Activated CD4-positive, alpha-beta memory T cell treated with anti-CD3 and anti-CD28 coated beads for 36 hours (primary cell): ENCODE data around the gene CT45A6. TPM values are rescaled to one million over a fixed set of nuclear protein-coding genes. Genes with fewer than 3 reads are reported as not detected.
"Not testable (repeated sequence)": the region's sequence is repeated elsewhere in the genome, so short reads cannot be mapped to it uniquely, and the experiment has no call there.

ENCODE experiments used
- CTCF ChIA-PET: fragments of 350-600 bp; sonication (Branson Sonifier 250); formaldehyde crosslinking; loops from one replicate; lab custom pipeline; 2021; ENCODE audit warnings: antibody characterized with exemption, inconsistent platforms; lab: Charles Lee
- POLR2A ChIA-PET: fragments of 350-600 bp; sonication (Branson Sonifier 250); formaldehyde crosslinking; loops from one replicate; lab custom pipeline; 2021; ENCODE audit warnings: antibody characterized with exemption; lab: Charles Lee
- DNase-seq: peaks from one replicate; pipeline ENCODE4 v3.0.0-alpha.2; 2020
- H3K27ac Mint-ChIP-seq: one replicate; pipeline ENCODE4 v1.8.0; 2021; ENCODE audit warnings: mixed read lengths
- H3K27me3 Mint-ChIP-seq: one replicate; pipeline ENCODE4 v1.8.0; 2021; ENCODE audit warnings: mixed read lengths
- H3K36me3 Mint-ChIP-seq: one replicate; pipeline ENCODE4 v1.8.0; 2021; ENCODE audit warnings: mixed read lengths
- H3K4me1 Mint-ChIP-seq: one replicate; pipeline ENCODE4 v1.8.0; 2021; ENCODE audit warnings: low read depth, mixed read lengths
- H3K4me3 Mint-ChIP-seq: one replicate; pipeline ENCODE4 v1.8.0; 2021; ENCODE audit warnings: mild to moderate bottlenecking, mixed read lengths
- H3K9me3 Mint-ChIP-seq: one replicate; pipeline ENCODE4 v1.8.0; 2021; ENCODE audit warnings: mixed read lengths
- intact Hi-C: fragments of 100-400 bp; cut with micrococcal nuclease; formaldehyde crosslinking; loops from one replicate; pipeline ENCODE4 v1.15.1; 2023
- total RNA-seq, 2 experiments: library from RNA; stranded (reverse); gene quantifications; one replicate each; pipeline ENCODE4 v1.2.3, GENCODE V29; 2021

Gene CT45A6
- not detected for total RNA-seq

- H3K4me3 Mint-ChIP-seq, CTCF ChIA-PET: not testable (repeated sequence)
These were observed at the start of gene CT45A6 for GRCh38 chrX:135802687-135803086. Gene CT45A6, minus strand, starts transcription at chrX:135802787. Its CDS starts 3,794 bp downstream, at chrX:135798993.

GRCh38 chrX:135837180-135837579 is 34.6 kb upstream of the CT45A6 start, which contains the start of gene CT45A7:
Gene CT45A7, minus strand, starts transcription at chrX:135837280. Its CDS starts 3,747 bp downstream, at chrX:135833533.
- H3K27ac Mint-ChIP-seq, H3K36me3 Mint-ChIP-seq, H3K27me3 Mint-ChIP-seq, DNase-seq, H3K4me3 Mint-ChIP-seq, H3K9me3 Mint-ChIP-seq, CTCF ChIA-PET, POLR2A ChIA-PET, H3K4me1 Mint-ChIP-seq, intact Hi-C loops: not testable (repeated sequence)

More at GRCh38 chrX:135802687-135803086, at the start of gene CT45A6:
- H3K36me3 Mint-ChIP-seq, DNase-seq, POLR2A ChIA-PET, H3K27ac Mint-ChIP-seq, H3K27me3 Mint-ChIP-seq, intact Hi-C loops, H3K9me3 Mint-ChIP-seq, H3K4me1 Mint-ChIP-seq: not testable (repeated sequence)

GRCh38 chrX:135819912-135820311 is 17.3 kb upstream of the CT45A6 start, which contains the start of gene CT45A2:
Gene CT45A2, minus strand, starts transcription at chrX:135820012. Its CDS starts 3,747 bp downstream, at chrX:135816265.
- intact Hi-C loops, H3K4me3 Mint-ChIP-seq, H3K27ac Mint-ChIP-seq, CTCF ChIA-PET, H3K4me1 Mint-ChIP-seq, H3K27me3 Mint-ChIP-seq, H3K36me3 Mint-ChIP-seq, POLR2A ChIA-PET, H3K9me3 Mint-ChIP-seq, DNase-seq: not testable (repeated sequence)

GRCh38 chrX:135785403-135785802 is 17.2 kb downstream of the CT45A6 start, which contains the start of gene CT45A5:
Gene CT45A5, minus strand, starts transcription at chrX:135785503. Its CDS starts 3,774 bp downstream, at chrX:135781729.
- H3K27ac Mint-ChIP-seq, H3K9me3 Mint-ChIP-seq, H3K36me3 Mint-ChIP-seq, H3K4me3 Mint-ChIP-seq, H3K27me3 Mint-ChIP-seq, DNase-seq, CTCF ChIA-PET, H3K4me1 Mint-ChIP-seq, intact Hi-C loops, POLR2A ChIA-PET: not testable (repeated sequence)

GRCh38 chrX:135768091-135768490 is 34.5 kb downstream of the CT45A6 start, which contains the start of gene CT45A3:
Gene CT45A3, minus strand, starts transcription at chrX:135768191. Its CDS starts 3,747 bp downstream, at chrX:135764444.
- intact Hi-C loops, POLR2A ChIA-PET, H3K27ac Mint-ChIP-seq, H3K4me1 Mint-ChIP-seq, DNase-seq, H3K9me3 Mint-ChIP-seq, CTCF ChIA-PET, H3K36me3 Mint-ChIP-seq, H3K4me3 Mint-ChIP-seq, H3K27me3 Mint-ChIP-seq: not testable (repeated sequence)

GRCh38 chrX:135744739-135745138 is 57.8 kb downstream of the CT45A6 start:
- POLR2A ChIA-PET, CTCF ChIA-PET, H3K4me1 Mint-ChIP-seq, H3K4me3 Mint-ChIP-seq, H3K27ac Mint-ChIP-seq, H3K9me3 Mint-ChIP-seq, DNase-seq, intact Hi-C loops, H3K36me3 Mint-ChIP-seq, H3K27me3 Mint-ChIP-seq: not testable (repeated sequence)

Other genes starting within 250 kb of the CT45A6 start
- not detected for gene CT45A1, start 89.1 kb downstream of the CT45A6 start, total RNA-seq
- gene CT45A3, start 34.6 kb downstream of the CT45A6 start, total RNA-seq, result not detected
- not detected for gene CT45A5, start 17.3 kb downstream of the CT45A6 start, total RNA-seq
- gene CT45A2, start 17.2 kb upstream of the CT45A6 start, total RNA-seq, result not detected
- not detected for gene CT45A7, start 34.5 kb upstream of the CT45A6 start, total RNA-seq
- gene CT45A8, start 51.8 kb upstream of the CT45A6 start, total RNA-seq, result not detected
- gene CT45A9, start 69.0 kb upstream of the CT45A6 start, total RNA-seq, result not detected
- not detected for gene CT45A10, start 90.7 kb upstream of the CT45A6 start, total RNA-seq
- gene SAGE1, start 90.9 kb upstream of the CT45A6 start, total RNA-seq, result not detected
- gene MMGT1, start 171.2 kb upstream of the CT45A6 start, total RNA-seq, result 10 to 100 TPM; 20.6 to 21.4 TPM
- gene SLC9A6, start 182.6 kb upstream of the CT45A6 start, total RNA-seq, result 10 to 100 TPM; 14.3 to 14.5 TPM